Adrenal gland (tissue), 12 donors: Measurements from ENCODE around the gene SUN5. TPM values are rescaled to one million over a fixed set of nuclear protein-coding genes. Genes with fewer than 3 reads are reported as not detected.
"Not testable (repeated sequence)": the region's sequence is repeated elsewhere in the genome, so short reads cannot be mapped to it uniquely, and the experiment has no call there.

Experiments used
- DNase-seq, 7 donors: peaks; one replicate each; pipeline ENCODE4 v3.0.0-alpha.2; 2019 to 2020
- H3K27ac ChIP-seq, 5 donors: fragments of 200-600 bp; sonication (generic) in 4 of 5; 1 replicate in 3 of 5; 2 replicates in 2 of 5; pipeline versions ENCODE4 v1.5.1 to v1.8.0; 2016 to 2020; ENCODE audit warnings: mild to moderate bottlenecking in 1 of 5
- H3K27me3 ChIP-seq: fragments of 200-600 bp; 2 replicates; pipeline ENCODE4 v1.8.0; 2021
- H3K36me3 ChIP-seq, 2 donors: fragments of 200-600 bp; replicated peaks in 1 of 2; 1 replicate in 1 of 2; 2 replicates in 1 of 2; pipeline versions ENCODE4 v1.5.1 to v1.8.0; 2018 to 2022
- H3K4me1 ChIP-seq, 2 donors: fragments of 200-600 bp; replicated peaks in 1 of 2; 1 replicate in 1 of 2; 2 replicates in 1 of 2; pipeline versions ENCODE4 v1.5.1 to v1.8.0; 2018 to 2021
- H3K4me3 ChIP-seq, 4 donors: fragments of 200-600 bp; sonication (generic) in 3 of 4; one replicate each; pipeline ENCODE4 v1.5.1; 2016 to 2018
- H3K9me3 ChIP-seq, 3 donors: fragments of 200-600 bp; sonication (generic) in 1 of 3; replicated peaks in 1 of 3; 1 replicate in 2 of 3; 2 replicates in 1 of 3; pipeline versions ENCODE4 v1.5.1 to v1.8.0; 2016 to 2021
- CTCF ChIP-seq, 6 experiments: fragments of 450-650 bp in 4 of 6; fragments of 200-600 bp in 2 of 6; sonication (generic) in 1 of 6; IDR thresholded peaks; 1 replicate in 5 of 6; 2 replicates in 1 of 6; pipeline versions ENCODE4 v1.5.1 to v1.8.0; 2016 to 2021; ENCODE audit warnings: antibody characterized with exemption in 6 of 6, mild to moderate bottlenecking in 2 of 6, moderate library complexity in 1 of 6
- POLR2A ChIP-seq, 2 donors: fragments of 450-650 bp; IDR thresholded peaks; one replicate each; pipeline ENCODE4 v1.6.1; 2017; ENCODE audit warnings: antibody characterized with exemption in 2 of 2, mild to moderate bottlenecking in 2 of 2, moderate library complexity in 1 of 2
- WGBS, 4 donors: extraction: QIAGEN DNeasy Blood & Tissue Kit in 2 of 4; methylation state at CpG; one replicate each; pipeline versions ENCODE4 v1.1.5 to v1.1.7; 2013 to 2017; 5-methylcytosine and 5-hydroxymethylcytosine counted together
- intact Hi-C, 2 donors: fragments of 100-400 bp; cut with DNase I; formaldehyde crosslinking; loops; one replicate each; pipeline versions ENCODE4 v1.14.1 to v1.15.0; 2022 to 2023
- polyA plus RNA-seq, 3 donors: library from polyadenylated mRNA; stranded (reverse); fragments of 200-250 nt in 2 of 3; fragments of 350-450 nt in 1 of 3; fragmentation: Illumina TruSeq in 1 of 3; extraction: RNeasy Lipid Tissue Mini Kit (QIAGEN cat#74804) in 1 of 3; gene quantifications; one replicate each; pipeline ENCODE4 v1.2.3, GENCODE V29; 2013 to 2014
- total RNA-seq, 9 donors: library from RNA; depleted of rRNA in 4 of 9; stranded (reverse); fragments of >200 nt in 4 of 9; fragments of 120-200 nt in 1 of 9; fragmentation: NEBNext Ultra II Directional in 1 of 9; extraction: Animal tissue kit (Norgen Biotek cat#: 25700) in 1 of 9; gene quantifications; one replicate each; pipeline versions ENCODE4 v1.1.0 to v1.2.4, GENCODE V29; 2013 to 2023
- donor health status: healthy with polysubstance abuse.
- donor health status: Bipolar disorder and iron deficiency.
- donor health status: DM: yes; HTN: yes; CAD: no.
- donor health status: DM: no; HTN: no; CAD: no.
- donor health status: DM: no; HTN: no; CAD: no.
- donor health status: DM: yes; HTN: yes; CAD: no.

The SUN5 gene
- total and polyA plus RNA-seq, 12 donors: not detected

GRCh38 chr20:32964575-32964974 is 39.7 kb downstream of the SUN5 start:
- DNase-seq: peak in 1 of 7 donors; percentile 17
- WGBS, 4 donors: 86 to 93% (median 88%) methylated on average over 6 of the region's 6 CpGs
- no peaks in the 10 kb centered on the region for H3K27me3 ChIP-seq
- H3K4me1 ChIP-seq: no peaks in the 10 kb centered on the region
- no peak overlapping the region for H3K4me3 ChIP-seq
- no peaks in the 10 kb centered on the region for H3K9me3 ChIP-seq
- TF ChIP-seq CTCF (IDR thresholded peaks at IDR 0.05) (no peak), POLR2A (IDR thresholded peaks at IDR 0.05) (no peak)
- intact Hi-C loops: no loop called here
- H3K36me3 ChIP-seq: no peaks in the 10 kb centered on the region
- H3K27ac ChIP-seq: no peak overlapping the region

DNA sequence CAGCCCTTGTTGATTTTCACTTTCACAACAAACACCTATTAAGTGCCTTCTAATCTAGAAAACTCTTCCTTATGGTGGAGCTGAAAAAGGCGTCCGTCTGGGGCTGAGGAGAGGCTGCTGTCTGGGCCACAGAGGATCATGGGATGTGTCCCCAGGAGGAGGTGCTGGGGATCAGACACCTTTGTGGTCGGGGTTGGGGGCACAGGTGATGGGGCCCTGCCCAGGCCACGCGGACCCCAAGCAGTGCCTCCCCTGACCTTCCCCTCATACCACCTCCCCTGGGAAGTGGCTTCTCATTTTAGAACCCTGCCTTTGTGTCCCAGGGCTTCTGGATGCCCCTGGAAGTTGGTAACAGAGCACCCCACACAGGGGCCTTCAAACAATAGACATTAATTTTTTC is 41.1 kb downstream of the SUN5 start:
- intact Hi-C loops: no loop called here
- no peaks in the 10 kb centered on the region for H3K9me3 ChIP-seq
- no peaks in the 10 kb centered on the region for H3K4me1 ChIP-seq
- no peaks in the 10 kb centered on the region for H3K36me3 ChIP-seq
- no peak overlapping the region for H3K4me3 ChIP-seq
- peak in 1 of 7 donors; percentile 17 for DNase-seq
- H3K27ac ChIP-seq: no peak overlapping the region
- no peaks in the 10 kb centered on the region for H3K27me3 ChIP-seq
- TF ChIP-seq POLR2A (IDR thresholded peaks at IDR 0.05) (no peak), CTCF (IDR thresholded peaks at IDR 0.05) (no peak)
- 70 to 88% (median 76%) methylated on average over 5 of the region's 5 CpGs for WGBS, 4 donors

DNA sequence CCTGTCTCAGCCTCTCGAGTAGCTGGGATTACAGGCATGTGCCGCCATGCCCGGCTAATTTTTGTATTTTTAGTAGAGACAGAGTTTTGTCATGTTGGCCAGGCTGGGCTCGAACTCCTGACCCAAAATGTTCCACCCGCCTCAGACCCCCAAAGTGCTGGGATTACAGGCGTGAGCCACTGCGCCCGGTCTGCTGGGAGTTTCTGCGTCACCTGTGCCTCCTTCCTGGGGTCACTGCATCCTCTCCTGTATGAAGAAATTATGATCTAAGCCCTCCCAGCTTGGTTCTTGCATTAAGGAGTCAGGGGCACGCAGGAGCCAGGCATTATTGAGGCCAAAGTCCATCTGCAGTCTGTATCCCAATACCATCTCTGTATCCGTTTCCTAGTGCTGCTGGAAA is 41.6 kb downstream of the SUN5 start:
- H3K4me3 ChIP-seq, H3K36me3 ChIP-seq, intact Hi-C loops, H3K27me3 ChIP-seq, H3K9me3 ChIP-seq, H3K4me1 ChIP-seq, H3K27ac ChIP-seq: not testable (repeated sequence)
- 77 to 90% (median 82%) methylated on average over 11 of the region's 11 CpGs for WGBS, 4 donors
- DNase-seq: peak in 1 of 7 donors; percentile 18

GRCh38 chr20:32962053-32962452 is 42.2 kb downstream of the SUN5 start:
- no peaks in the 10 kb centered on the region for H3K9me3 ChIP-seq
- WGBS, 4 donors: 78 to 84% (median 83%) methylated on average over 5 of the region's 5 CpGs
- DNase-seq: peak in 1 of 7 donors; percentile 3

More at GRCh38 chr20:32962053-32962452, 42.2 kb downstream of the SUN5 start:
- Histone ChIP-seq H3K36me3 (no peaks in the 10 kb centered on the region), H3K27me3 (no peaks in the 10 kb centered on the region), H3K27ac (no peak overlapping the region), H3K4me1 (no peaks in the 10 kb centered on the region), H3K4me3 (no peak overlapping the region)
- intact Hi-C loops: no loop called here
- TF ChIP-seq CTCF (IDR thresholded peaks at IDR 0.05): no peak
- no peak for TF ChIP-seq POLR2A (IDR thresholded peaks at IDR 0.05)
